Activated T-cell treated with anti-CD3 and anti-CD28 coated beads for 1 hour (primary cell): ENCODE results near the gene KIAA1755.

Source experiments
- DNase-seq: peaks from one replicate; pipeline ENCODE4 v3.0.0-alpha.2; 2020; ENCODE audit warnings: low read depth

KIAA1755 gene

DNA sequence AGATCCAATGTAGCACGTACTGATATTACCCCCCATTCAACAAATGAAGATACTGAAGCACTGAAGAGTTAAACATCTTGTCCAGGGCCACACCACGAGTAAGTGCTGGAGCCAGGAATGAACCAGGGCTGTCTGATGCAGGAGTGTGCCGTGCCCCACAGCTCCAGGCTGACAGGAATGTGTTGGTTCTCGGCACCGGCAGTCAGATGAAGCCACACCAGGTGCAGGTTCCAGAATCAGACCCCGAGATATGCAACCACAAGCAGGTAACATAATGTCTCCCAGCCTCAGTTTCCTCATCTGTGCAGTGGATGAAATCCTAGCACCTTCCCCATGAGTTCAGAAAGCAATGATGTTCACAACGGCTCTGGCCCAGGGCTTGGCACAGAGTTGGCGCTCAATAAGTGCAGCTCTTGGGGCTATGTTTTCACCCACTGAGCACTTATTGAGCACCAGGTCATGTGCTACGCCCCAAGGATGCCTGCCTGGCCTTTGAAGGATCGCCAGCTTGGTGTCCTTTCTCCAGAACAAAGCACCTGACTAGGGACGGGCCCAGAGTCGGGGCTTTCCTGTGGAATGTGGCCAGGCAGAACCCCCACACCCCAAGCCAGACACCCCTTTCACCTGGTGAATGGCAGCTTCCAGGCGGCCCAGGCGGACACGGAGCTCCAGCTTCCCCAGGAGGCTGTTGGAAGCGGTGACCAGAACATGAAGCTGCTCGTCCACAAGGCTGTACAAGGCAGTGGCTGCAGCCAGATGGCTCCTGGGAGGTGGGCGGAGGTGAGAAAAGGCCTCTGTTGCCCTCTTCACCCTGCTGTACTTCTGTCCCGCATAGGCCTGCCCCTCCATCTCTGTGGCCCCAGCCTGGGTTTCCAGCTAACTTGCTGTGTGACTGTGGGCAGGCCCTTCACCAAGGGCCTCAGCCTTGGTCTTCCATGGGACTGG, 41.3 kb downstream of the KIAA1755 start:
- no peak for DNase-seq

- no peak for DNase-seq
Measured at GRCh38 chr20:38218566-38218885, 42.0 kb downstream of the KIAA1755 start.

- no peak for DNase-seq
Measured at GRCh38 chr20:38217791-38218565, 42.6 kb downstream of the KIAA1755 start.

- no peak for DNase-seq
Measured at GRCh38 chr20:38216746-38217595, 43.6 kb downstream of the KIAA1755 start.

GRCh38 chr20:38216201-38216600, 44.3 kb downstream of the KIAA1755 start:
- no peak for DNase-seq

DNA sequence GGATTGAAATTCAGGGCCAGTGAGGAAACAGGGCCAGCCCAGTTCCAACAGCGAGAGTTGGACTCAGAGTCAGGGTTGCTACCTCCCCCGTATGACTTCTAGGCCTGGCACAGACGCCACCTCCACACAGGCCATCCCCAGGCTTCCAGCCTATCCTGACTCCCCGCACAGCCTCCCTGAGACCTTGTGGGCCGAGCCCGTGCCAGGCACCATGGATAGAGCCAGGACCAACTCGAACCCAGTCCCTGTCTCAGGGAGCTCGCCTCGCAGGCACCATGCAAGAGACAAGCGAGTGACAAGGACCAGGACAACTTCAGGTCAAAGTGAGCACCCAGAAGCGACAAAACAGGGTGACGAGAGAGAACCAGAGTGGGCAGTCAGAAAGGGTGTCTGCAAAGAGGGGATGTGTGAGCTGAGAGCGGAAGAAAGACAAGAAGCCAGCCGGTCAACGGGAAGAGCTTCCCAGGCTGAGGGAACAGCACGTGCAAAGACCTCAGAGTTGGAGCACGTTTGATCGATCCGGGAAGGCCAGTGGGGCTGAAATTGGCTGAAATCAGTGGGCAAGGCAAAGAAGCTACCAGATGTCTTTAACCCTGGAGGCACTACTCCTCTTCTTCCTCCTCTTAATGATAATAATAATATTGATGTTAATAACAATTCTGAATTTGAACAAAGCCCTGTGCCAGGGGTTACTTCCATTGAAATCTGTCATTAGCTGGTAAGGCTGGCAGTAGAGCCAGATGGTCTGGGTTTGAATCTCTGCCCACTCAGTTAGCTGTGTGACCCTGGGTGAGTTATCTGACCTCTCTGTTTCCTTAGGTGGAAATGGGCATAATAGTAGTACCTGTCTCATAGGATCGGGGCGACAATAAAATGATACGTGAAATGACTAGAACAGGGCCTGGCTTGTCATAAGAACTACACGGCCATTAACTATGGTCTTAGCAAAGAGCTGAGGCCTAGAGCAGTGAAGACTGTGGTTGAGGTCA, 45.0 kb downstream of the KIAA1755 start:
- no peak for DNase-seq

GRCh38 chr20:38214256-38215193, 46.0 kb downstream of the KIAA1755 start:
- no peak for DNase-seq

DNA sequence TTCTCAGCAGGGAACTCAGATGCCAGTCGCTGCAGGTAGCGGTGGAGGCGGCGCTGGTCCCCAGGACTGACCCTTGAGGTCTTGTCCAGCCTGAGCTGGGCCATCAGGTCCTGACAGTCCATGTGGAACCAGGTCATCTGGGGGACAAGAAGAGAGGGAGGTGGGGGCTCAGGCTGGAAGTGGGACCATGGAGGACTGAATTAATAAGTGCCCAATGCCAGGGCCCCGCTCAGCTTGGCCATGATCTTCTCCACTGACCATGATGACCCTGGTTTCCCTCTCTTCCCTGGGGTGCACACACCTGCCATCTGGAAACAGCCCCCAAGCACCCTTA, 47.0 kb downstream of the KIAA1755 start:
- DNase-seq: no peak

GRCh38 chr20:38212806-38213606, 47.5 kb downstream of the KIAA1755 start:
- DNase-seq: no peak

DNA sequence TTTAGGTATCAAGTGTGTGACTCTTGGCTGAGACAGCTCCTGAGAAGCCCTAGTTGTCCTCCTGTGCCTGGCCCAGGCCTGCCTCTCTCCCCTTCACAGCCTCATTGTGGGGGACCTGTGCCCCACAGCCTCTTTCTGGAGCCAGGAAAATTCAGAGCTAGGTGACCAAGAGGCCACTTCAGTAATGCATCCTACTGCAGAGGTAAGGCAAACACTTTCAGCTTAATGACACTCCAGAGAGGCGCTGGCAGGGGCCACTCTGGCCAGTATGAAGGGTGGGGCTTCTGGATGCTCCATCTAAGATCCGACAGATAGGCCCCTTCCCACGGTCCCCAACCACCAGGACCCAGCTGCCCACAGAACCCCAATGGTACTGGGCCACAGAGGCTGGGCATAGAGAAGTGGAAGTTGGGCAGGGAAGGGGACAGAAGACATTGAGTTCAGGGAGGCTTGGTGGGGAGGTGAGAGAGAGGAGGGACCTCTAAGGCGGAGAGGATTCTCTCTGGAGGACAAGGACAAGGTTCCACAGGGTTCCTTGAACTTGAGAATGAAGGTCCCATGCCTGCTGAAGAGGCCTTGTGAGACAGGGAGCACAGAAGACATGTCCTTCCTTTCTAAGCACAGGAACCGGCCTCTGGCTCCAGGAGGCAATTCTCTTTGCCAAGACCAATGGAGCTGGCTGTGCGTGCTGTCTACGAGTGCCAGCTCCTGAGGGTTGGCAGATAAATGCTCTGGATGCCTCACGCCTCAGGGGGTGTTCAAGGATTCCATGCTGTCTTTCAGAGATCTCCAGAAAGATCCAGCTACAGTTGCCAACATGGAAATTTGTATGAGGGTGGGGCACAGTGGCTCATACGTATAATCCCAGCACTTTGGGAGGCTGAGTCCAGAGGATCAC, 49.1 kb downstream of the KIAA1755 start:
- DNase-seq: no peak

GRCh38 chr20:38210741-38211140, 49.8 kb downstream of the KIAA1755 start:
- no peak for DNase-seq

DNA sequence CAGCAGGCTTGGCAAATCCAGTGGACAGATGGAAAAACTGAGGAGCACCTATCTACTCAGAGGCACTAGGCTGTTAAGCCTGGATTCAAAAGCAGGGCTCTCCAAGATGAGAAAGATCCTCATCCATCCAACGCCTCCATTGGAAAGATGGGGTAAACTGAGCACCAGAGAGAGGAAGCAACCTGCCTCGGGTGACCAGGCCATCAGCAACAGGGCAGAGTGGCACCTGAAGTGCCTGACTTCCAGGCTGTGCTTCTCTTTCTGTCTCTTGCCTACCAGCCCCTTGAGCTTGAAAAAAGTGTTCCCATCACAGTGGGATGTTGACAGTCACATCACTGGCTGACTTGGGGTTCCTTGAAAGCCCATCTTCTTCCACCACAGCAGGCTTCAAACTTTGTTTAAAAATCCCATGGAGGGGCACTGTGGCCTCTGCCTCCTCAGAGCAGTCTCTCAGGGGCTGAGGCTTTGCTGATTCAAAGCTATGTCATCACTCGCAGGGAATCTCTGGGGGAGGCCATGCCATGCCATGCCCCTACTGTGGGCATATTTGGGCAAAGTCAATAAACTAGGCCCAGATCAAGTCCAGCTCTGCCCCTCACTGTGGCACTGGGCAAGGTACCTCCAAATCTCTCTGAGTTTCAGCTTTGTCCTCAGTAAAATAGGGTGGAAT, 50.7 kb downstream of the KIAA1755 start:
- no peak for DNase-seq

DNA sequence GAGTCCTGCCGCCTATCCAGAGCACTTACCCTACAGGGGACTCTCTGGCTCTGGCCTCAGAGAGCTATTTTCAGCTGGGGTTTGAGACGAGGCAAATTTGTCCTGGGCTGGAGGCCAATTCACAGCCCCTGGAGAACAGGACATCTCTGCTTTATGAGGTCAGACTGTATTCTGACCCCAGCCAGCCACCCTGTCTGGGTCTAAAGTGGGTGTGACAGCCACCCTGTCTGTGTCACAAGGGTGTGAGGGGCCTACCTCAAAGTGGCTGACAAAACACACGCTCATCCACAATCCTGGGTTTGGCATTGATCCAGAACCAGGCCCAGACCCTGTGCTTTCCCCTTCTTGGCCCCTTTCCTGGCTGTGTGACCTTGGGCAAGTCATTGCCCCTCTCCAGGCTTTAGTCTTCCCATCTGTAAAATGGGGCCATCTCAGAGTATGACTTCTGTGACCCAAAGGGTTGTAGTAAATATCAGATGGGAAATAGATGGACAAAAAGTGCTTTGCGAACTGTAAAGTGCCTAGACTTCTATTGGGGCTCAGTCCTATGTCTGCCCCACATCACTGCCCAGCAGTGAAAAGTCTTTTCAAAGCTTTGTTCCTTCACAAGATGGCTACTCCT, 51.4 kb downstream of the KIAA1755 start:
- no peak for DNase-seq

- DNase-seq: no peak
Measured at GRCh38 chr20:38208523-38208922, 52.0 kb downstream of the KIAA1755 start.

- DNase-seq: no peak
Measured at GRCh38 chr20:38208088-38208487, 52.4 kb downstream of the KIAA1755 start.

GRCh38 chr20:38207621-38208020, 52.9 kb downstream of the KIAA1755 start:
- DNase-seq: no peak

DNA sequence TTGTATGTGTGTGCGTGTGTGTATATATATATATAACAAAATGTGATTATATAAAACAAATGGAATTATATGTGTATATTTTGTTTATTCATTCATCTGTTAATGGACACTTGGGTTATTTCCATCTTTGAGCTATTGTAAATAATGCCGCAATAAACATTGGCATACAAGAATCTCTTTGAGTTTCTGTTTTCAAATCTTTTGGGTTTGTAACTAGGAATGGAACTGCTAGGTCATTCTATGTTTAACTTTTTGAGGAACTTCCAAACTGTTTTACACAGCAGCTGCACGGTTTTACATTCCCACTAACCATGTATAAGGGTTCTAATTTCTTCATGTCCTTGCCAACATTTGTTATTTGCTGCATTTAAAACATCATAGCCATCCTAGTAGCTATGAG, 55.5 kb downstream of the KIAA1755 start:
- DNase-seq: no peak
